GM18951 (cell line): ENCODE results near the gene MT1A.

ENCODE experiments used
- POLR2A ChIP-seq: IDR thresholded peaks from 4 replicates; pipeline ENCODE4 v1.6.1; 2011; ENCODE audit warnings: mild to moderate bottlenecking; ENCODE audit not compliant: insufficient read length, insufficient read depth; ENCODE audit errors: extremely low read depth
- in situ Hi-C: fragments of 300-500 bp; cut with MboI; formaldehyde crosslinking; loops from one replicate; pipeline ENCODE4 v1.12.0; 2022; ENCODE audit warnings: low sequenced_read_pairs, mixed read lengths, inconsistent platforms; ENCODE audit not compliant: unreplicated experiment

MT1A gene

DNA sequence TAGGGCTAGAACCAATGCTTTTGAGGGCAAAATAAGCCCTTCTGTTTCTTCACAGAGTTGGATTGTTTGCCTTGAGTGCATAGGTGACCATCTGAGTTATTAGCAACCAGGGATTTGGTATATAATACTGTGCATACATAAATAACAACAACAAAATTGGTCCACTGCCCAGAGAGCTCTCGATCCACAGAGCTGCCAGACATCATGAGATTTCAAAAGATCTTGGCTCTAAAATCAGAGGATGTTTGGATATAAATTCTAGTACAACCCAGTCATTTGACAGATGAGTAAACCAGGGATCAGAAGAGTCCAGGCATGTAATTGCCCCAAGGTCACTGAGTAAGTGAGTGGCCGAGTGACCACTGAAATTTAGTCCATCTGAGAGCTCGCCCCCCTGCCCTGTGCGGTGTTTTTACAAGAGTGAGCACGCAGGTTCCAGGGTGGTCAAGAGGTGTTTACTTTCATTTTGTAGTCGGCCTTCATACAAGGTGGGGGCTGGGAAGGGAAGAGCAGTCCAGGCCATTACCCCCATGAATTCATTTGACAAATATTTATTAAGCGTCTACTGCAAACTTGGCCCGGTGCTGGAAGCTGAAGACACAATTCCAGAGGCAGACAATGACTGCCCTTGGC lies 31.9 kb upstream of the MT1A start:
- no peak for TF ChIP-seq POLR2A
- in situ Hi-C loops, result no loop called here

DNA sequence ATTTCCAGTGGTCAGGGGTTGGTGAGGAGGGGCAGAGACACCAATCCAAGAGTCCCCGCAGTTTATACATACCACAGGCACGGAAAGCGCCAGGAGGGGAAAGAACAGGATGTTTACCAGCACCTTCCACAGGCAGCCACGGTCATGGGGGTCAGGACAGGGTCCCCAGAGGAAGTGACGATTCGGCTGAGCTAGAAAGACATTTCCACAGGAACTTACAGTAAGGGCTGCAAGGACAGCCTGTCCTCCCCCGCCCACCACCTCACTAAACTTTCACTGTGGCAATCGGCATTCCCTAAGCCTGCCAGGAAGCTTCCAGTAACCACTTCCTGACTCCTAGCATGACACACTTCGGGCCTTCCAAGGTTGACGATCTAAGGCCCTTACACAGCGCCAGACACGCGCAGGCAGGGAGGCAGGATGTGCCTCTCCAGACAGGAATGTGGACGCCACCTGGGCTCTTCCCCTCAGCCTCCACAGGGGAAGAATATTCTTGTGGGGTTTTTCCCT lies 31.3 kb upstream of the MT1A start:
- in situ Hi-C loops, result no loop called here
- no peak for TF ChIP-seq POLR2A

DNA sequence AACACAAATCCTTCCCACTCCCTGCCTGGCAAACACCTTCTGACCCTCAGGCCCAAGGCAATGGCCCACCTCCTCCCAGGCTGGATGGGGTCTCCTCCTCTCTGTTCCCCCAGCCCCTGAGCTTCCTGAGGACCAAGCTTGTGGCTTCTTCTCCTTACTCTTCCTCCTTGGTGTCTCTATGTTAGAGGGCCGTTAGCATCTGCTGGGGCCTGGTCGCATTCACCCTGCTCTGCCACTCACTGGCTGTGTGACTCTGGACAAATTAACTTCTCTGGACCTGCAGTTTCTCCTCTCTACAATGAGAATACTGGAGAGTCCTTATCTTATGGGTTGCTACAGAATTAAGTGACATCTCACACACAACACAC lies 30.8 kb upstream of the MT1A start:
- TF ChIP-seq POLR2A, result no peak
- in situ Hi-C loops, result no loop called here

DNA sequence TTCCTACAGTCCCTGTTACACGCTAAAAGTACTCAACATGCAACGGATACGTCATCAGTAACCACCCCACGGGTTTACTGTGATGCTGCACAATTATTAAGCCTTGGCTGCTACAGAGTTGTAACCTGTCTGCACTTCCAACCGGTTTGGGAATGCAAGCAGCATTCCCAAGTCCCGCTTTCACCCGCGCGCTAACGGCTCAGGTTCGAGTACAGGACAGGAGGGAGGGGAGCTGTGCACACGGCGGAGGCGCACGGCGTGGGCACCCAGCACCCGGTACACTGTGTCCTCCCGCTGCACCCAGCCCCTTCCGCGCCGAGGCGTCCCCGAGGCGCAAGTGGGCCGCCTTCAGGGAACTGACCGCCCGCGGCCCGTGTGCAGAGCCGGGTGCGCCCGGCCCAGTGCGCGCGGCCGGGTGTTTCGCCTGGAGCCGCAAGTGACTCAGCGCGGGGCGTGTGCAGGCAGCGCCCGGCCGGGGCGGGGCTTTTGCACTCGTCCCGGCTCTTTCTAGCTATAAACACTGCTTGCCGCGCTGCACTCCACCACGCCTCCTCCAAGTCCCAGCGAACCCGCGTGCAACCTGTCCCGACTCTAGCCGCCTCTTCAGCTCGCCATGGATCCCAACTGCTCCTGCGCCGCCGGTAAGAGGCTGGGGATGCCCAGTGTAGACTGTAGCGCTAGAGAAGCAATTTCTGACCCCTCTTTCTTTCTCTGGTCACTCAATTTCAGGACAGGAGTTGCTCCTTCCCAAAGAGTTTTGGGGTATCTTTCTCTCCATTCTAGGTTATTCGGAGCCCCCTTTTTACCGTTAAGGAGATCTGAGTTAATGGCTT lies 30.2 kb upstream of the MT1A start, which contains the start of gene MT2A:
Gene MT2A, plus strand, starts transcription at position 542 of the 833 bp plus-strand sequence. Its CDS starts 72 bp downstream, at position 614.
- in situ Hi-C loops, result no loop called here
- peak; percentile 88 for TF ChIP-seq POLR2A

DNA sequence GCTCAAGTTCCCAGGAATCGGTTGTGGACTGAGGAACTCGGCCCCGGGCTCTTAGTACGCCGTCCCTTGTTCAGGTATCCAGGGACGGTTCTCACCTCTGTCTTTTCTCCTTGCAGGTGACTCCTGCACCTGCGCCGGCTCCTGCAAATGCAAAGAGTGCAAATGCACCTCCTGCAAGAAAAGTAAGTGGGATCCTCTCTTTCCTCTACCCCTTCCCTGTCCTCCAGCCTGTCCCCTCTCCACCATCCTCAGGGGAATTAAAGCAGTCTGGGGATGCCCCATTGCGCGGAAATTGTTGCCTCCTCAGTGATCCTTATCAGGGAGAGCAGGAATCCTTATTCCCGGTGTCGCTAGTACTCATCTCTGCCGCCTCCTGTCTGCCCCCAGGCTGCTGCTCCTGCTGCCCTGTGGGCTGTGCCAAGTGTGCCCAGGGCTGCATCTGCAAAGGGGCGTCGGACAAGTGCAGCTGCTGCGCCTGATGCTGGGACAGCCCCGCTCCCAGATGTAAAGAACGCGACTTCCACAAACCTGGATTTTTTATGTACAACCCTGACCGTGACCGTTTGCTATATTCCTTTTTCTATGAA lies 29.5 kb upstream of the MT1A start:
- no peak for TF ChIP-seq POLR2A

DNA sequence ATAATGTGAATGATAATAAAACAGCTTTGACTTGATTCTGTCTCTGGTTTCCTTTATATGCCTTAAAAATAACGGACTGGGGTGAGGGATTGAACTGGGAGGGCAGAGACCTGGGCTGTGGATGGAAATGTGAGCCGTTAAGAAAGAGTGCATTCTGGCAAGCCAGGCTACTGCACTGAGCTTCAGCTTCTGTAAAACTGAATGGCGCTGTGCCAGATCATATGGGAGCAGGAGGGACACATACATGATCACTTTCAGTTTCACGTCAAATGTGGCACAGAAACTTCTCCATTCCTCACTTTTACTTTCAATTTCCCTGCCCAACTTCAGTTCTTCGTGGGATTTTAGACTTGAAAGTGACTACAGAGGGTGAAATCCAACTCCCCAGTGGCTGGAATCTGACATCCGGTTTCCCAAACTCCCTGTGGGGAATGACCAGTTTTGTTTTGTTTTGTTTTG lies 29.0 kb upstream of the MT1A start:
- no peak for TF ChIP-seq POLR2A
- in situ Hi-C loops, result no loop called here

More for the DNA sequence above, 29.5 kb upstream of the MT1A start:
- in situ Hi-C loops, result no loop called here

DNA sequence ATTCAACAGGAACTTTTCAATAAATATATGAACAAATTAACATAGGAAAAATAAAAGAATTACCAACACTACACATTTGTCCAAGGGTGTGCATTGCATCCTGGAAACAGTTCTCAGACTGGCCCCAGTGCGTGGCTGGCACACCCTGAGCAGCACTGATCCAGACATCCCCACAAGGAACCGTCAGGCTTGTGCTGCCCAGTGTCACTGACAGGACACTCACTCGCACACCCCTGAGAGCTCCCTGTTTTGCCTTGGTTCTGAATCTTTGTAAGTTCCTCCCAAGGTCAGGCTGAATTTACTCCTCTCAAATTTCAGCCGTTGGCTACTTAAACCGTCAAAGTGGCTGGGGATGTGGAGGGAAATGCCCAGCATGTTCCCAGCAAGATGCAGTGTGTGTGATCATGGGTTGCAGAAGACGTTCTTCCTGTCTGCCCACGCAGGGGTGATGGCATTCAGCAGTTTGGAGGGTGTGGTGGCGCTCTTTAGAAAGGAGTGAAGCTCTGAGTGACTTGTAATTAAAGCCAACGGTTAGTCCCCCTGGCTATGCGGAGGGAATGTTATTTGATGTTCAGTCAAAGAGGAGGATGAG lies 28.4 kb upstream of the MT1A start:
- TF ChIP-seq POLR2A, result no peak
- in situ Hi-C loops, result no loop called here

DNA sequence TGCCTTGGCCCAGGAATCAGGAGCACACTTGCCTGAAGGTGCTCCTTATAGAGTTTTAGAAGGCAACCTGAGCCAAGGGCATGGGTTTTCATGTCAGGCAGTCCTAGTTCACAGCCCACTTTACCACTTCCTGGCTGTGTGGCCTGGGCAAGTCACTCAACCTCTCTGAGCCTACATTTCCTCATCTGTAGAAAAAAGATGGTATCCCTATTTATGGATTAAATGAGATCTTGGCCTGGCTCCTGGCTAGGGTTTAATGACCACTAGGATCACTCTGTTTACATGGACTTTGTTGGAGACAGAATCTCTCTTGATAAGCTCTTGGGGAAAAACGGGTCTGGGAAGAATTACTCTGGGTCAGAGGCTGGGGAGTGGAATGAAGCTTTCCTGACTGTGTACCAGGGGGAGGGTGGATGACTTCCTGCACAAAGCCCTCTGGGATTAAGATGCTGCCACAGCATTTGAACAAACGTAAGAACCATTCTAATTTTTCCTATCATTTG lies 27.8 kb upstream of the MT1A start:
- in situ Hi-C loops, result no loop called here

DNA sequence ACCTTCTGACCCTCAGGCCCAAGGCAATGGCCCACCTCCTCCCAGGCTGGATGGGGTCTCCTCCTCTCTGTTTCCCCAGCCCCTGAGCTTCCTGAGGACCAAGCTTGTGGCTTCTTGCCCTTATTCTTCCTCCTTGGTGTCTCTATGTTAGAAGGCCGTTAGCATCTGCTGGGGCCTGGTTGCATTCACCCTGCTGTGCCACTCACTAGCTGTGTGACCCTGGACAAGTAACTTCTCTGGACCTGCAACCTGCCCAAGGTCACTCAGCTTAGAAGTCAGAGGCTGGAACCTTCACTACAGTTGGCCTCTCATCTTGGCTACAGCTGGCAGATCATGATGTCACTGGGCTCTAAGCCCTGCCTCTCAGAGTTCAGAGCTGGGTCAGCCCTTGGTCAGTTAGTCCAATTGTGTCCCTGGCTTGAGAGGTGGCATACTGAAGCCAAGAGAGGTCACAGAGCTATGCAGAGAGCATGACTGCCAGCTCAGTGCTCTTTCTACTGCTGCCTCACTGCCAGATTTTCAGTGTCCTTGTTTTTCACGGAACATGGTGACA lies 27.1 kb upstream of the MT1A start:
- in situ Hi-C loops, result no loop called here
- TF ChIP-seq POLR2A, result no peak

More for the DNA sequence above, 27.8 kb upstream of the MT1A start:
- TF ChIP-seq POLR2A, result no peak

DNA sequence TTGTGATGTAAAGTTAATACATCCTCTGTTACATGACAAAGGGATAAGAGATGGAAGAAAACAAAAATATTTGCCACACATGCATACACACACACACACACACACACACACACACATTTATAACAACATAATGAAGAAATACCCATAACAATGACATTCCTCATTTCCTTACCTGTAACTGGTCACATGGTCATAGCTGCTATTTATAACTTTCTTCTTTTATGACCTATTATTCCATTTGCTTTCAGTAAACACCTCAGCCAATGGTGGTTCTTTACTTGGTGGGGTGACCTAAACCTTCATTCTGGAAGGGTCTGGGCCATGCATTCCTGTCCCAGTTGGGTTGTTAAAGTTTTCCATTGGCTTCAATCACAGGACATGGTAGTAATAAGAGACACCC lies 24.8 kb upstream of the MT1A start:
- in situ Hi-C loops, result no loop called here
- TF ChIP-seq POLR2A, result no peak

DNA sequence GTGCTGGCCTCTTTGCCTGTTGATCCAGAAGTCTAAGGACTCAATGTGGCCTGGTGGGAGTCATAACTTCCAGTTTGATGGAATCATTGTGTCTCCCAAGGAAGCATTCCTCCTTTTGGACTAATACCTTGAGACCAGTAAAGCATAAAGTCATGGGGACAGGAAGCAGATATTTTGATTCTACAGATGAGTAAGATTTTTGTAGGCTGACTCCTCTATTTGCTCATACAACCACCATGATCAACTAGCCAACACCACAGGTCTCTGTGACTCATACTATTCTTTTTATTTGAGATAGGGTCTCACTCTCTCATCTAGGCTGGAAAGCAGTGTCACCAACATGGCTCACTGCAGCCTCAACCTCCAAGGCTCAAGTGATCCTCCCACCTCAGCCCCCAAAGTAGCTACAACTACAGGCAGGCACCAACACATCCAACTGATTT lies 23.9 kb upstream of the MT1A start:
- in situ Hi-C loops, result no loop called here
- no peak for TF ChIP-seq POLR2A

DNA sequence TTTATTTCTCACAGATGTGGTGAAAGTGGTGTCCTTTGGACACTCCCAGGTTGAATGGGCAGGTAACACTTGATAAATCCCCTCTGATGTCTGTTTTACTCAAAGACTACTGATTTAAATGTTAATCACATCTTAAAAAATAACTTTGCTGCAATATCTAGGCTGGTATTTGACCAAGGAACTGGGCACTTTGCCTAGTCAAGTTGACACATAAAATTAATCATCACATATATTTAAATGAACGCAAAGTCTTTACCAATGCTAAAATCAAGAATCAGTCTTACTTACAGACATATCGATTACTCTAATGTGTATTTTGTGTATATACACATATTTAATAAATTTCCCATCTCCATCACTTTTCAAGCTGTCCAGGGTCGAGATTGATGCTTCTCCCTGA lies 23.1 kb upstream of the MT1A start:
- in situ Hi-C loops, result no loop called here

More for the DNA sequence above, 23.1 kb upstream of the MT1A start:
- TF ChIP-seq POLR2A, result no peak
